Measurements from ENCODE around the gene S100A2.

- TF ChIP-seq CTCF (conservative IDR thresholded peaks at IDR 0.05) (no peak), ZFX (IDR thresholded peaks at IDR 0.05) (no peak)
These were observed 31.3 kb downstream of the S100A2 start for GRCh38 chr1:153534226-153534924.
